Ishikawa (cell line): ENCODE results near the gene COL15A1.

Experiments used
- CEBPB ChIP-seq: IDR thresholded peaks from 2 replicates; pipeline ENCODE4 v1.6.1; 2012
- EP300 ChIP-seq: IDR thresholded peaks from 2 replicates; pipeline ENCODE4 v1.6.1; 2012; ENCODE audit warnings: borderline replicate concordance
- NFIC ChIP-seq: IDR thresholded peaks from 2 replicates; pipeline ENCODE4 v1.6.1; 2012
- REST ChIP-seq: IDR thresholded peaks from 2 replicates; pipeline ENCODE4 v1.6.1; 2012; ENCODE audit warnings: low read depth, mild to moderate bottlenecking
- YY1 ChIP-seq: IDR thresholded peaks from 2 replicates; pipeline ENCODE4 v1.6.1; 2012; ENCODE audit warnings: low read depth

COL15A1 gene

GRCh38 chr9:99119976-99120655 is 176.4 kb downstream of the COL15A1 start:
- TF ChIP-seq REST = no peak
- TF ChIP-seq NFIC = no peak
- no peak for TF ChIP-seq YY1
- no peak for TF ChIP-seq CEBPB
- TF ChIP-seq EP300 = no peak
